GM18498 (cell line): ENCODE data around the gene TAC3.
"Not testable (repeated sequence)": the region's sequence is repeated elsewhere in the genome, so short reads cannot be mapped to it uniquely, and the experiment has no call there.

Source experiments
- ATAC-seq: cut with Tn5 transposase; IDR thresholded peaks from one replicate; pipeline ENCODE4 v1.9.1; 2021; ENCODE audit warnings: mild to moderate bottlenecking, moderate library complexity; ENCODE audit not compliant: unreplicated experiment

Gene TAC3

GRCh38 chr12:57016348-57016747 is at the start of gene TAC3:
Gene TAC3, minus strand, starts transcription at chr12:57016529. Its CDS starts 732 bp downstream, at chr12:57015797.
- ATAC-seq: no peak

GRCh38 chr12:57063991-57064685 is 47.8 kb upstream of the TAC3 start:
- peak; percentile 86 for ATAC-seq

- peak; percentile 61 for ATAC-seq
Observed at GRCh38 chr12:57058454-57058853, 42.1 kb upstream of the TAC3 start.

- no peak for ATAC-seq
Observed at GRCh38 chr12:57057067-57057751, 40.9 kb upstream of the TAC3 start.

GRCh38 chr12:57055824-57056223 is 39.5 kb upstream of the TAC3 start:
- no peak for ATAC-seq

GRCh38 chr12:57053901-57054300 is 37.6 kb upstream of the TAC3 start:
- ATAC-seq: not testable (repeated sequence)

- ATAC-seq: not testable (repeated sequence)
Observed at GRCh38 chr12:57053146-57053545, 36.8 kb upstream of the TAC3 start.

- no peak for ATAC-seq
Observed at GRCh38 chr12:57051011-57051410, 34.7 kb upstream of the TAC3 start.

- no peak for ATAC-seq
Observed at GRCh38 chr12:57049890-57050289, 33.6 kb upstream of the TAC3 start, which contains the start of gene MYO1A. Gene MYO1A, minus strand, starts transcription at chr12:57050129. Its CDS starts 1,806 bp downstream, at chr12:57048323.

GRCh38 chr12:57049119-57049446 is 32.8 kb upstream of the TAC3 start:
- ATAC-seq: no peak

- ATAC-seq: no peak
Observed at GRCh38 chr12:57048423-57049118, 32.2 kb upstream of the TAC3 start.

- no peak for ATAC-seq
Observed at GRCh38 chr12:57047981-57048380, 31.7 kb upstream of the TAC3 start.

- peak; percentile 67 for ATAC-seq
Observed at GRCh38 chr12:57046947-57047890, 30.9 kb upstream of the TAC3 start.

GRCh38 chr12:57046086-57046791 is 29.9 kb upstream of the TAC3 start:
- no peak for ATAC-seq

GRCh38 chr12:57044889-57045288 is 28.6 kb upstream of the TAC3 start:
- no peak for ATAC-seq

GRCh38 chr12:57044468-57044867 is 28.1 kb upstream of the TAC3 start:
- no peak for ATAC-seq

GRCh38 chr12:57042695-57043094 is 26.4 kb upstream of the TAC3 start:
- ATAC-seq: no peak

GRCh38 chr12:57040750-57041149 is 24.4 kb upstream of the TAC3 start:
- no peak for ATAC-seq

- no peak for ATAC-seq
Observed at GRCh38 chr12:57040211-57040610, 23.9 kb upstream of the TAC3 start.
